A673 (cell line): ENCODE measurements around the gene CAD.

Experiments
- CTCF ChIP-seq: fragments of 300-800, 200-600 bp; sonication (generic); conservative IDR thresholded peaks from 2 replicates; pipeline ENCODE4 v1.5.1; 2017; ENCODE audit warnings: low read depth, mild to moderate bottlenecking, antibody characterized with exemption, low read length, moderate library complexity, mixed read lengths
- EZH2 ChIP-seq: fragments of 200-600 bp; sonication (generic); IDR thresholded peaks from 2 replicates; pipeline ENCODE4 v1.6.1; 2017; ENCODE audit warnings: borderline replicate concordance, low read depth, mild to moderate bottlenecking, mixed read lengths, antibody characterized with exemption, low read length; ENCODE audit not compliant: poor library complexity, severe bottlenecking

DNA sequence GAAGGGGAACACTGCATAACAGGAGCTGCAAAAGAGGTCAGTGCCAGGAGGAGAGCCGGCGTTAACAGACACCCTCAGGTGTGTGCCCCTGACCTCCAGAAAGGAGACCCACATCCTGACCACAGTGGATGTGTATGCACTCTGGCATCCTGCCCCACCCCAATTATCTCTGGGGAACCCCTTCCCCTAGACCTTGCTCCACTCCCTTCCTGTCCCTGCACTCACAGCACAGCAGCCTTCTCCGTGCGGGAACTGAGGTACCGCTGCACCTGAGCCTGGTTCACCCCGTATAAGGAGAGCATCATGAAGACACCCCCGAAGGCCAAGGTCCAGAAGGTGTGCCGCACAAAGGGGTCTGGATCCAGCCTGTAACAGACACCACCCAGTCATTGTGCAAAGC lies 12.6 kb upstream of the CAD start:
- TF ChIP-seq CTCF (no peak), EZH2 (no peak)
